ENCODE data around the gene FAM174C. TPM values are rescaled to one million over a fixed set of nuclear protein-coding genes. Genes with fewer than 3 reads are reported as not detected.
A peak's percentile ranks its signal among the peaks of the same experiment; 100 is the strongest.

The FAM174C gene
- total and polyA plus RNA-seq, 11 donors: 11.6 to 56.4 (median 23.8) TPM

DNA sequence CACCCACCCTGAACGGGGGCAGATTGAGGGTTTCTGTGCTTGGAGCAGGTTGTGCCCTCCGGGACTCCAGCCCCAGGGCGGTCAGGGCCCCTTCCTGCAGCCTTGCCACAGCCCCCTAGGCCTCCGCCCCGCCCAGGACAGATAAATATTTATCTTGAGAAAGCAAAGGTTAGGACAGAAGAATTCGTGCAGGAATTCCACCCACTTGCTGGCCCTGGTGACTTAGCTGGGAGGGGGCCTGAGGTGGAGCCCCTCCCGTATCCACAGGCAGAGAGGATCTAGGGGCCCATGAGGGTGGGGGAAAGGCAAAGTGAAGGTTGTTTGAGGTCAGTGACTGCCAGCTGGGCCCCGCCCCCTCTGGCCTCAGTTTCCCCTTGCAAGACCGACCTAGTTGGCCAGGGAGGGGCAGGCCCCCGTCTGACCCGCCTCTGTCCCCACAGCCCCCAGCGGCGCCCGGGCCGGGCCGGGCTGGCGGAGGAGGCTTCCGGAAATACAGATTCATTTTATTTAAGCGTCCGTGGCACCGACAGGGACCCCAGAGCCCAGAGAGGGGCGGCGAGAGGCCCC, 21.7 kb upstream of the FAM174C start:
- DNase-seq: peak in 1 of 5 donors; percentile 73
- peak overlapping the region; percentile 96 to 100 (median 100) for H3K27ac ChIP-seq
- intact Hi-C loops (cut with DNase I): loop anchor here in 1 of 10 donors (5.0 kb wide), 1 partner anchor 456 kb away; the partner anchor contains the start of gene PTBP1
- ATAC-seq: no peak
- TF ChIP-seq POLR2A (IDR thresholded peaks at IDR 0.05): peak in 1 of 2 donors; percentile 2
- TF ChIP-seq, protein P1, sequence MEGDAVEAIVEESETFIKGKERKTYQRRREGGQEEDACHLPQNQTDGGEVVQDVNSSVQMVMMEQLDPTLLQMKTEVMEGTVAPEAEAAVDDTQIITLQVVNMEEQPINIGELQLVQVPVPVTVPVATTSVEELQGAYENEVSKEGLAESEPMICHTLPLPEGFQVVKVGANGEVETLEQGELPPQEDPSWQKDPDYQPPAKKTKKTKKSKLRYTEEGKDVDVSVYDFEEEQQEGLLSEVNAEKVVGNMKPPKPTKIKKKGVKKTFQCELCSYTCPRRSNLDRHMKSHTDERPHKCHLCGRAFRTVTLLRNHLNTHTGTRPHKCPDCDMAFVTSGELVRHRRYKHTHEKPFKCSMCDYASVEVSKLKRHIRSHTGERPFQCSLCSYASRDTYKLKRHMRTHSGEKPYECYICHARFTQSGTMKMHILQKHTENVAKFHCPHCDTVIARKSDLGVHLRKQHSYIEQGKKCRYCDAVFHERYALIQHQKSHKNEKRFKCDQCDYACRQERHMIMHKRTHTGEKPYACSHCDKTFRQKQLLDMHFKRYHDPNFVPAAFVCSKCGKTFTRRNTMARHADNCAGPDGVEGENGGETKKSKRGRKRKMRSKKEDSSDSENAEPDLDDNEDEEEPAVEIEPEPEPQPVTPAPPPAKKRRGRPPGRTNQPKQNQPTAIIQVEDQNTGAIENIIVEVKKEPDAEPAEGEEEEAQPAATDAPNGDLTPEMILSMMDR (IDR thresholded peaks at IDR 0.05): no peak
- no peaks in the 10 kb centered on the region for H3K9me3 ChIP-seq
- H3K27me3 ChIP-seq: no peaks in the 10 kb centered on the region
- peaks cover 25 to 78% (median 62%) of the 10 kb centered on the region in 12 donors for H3K4me1 ChIP-seq
- H3K4me3 ChIP-seq: peak overlapping the region; percentile 17 to 97 (median 84)
- H3K36me3 ChIP-seq: peaks cover 9 to 68% (median 62%) of the 10 kb centered on the region in 9 donors
- 25 to 55% (median 35%) methylated on average over 11 to 23 of the region's 23 CpGs for WGBS, 4 donors

DNA sequence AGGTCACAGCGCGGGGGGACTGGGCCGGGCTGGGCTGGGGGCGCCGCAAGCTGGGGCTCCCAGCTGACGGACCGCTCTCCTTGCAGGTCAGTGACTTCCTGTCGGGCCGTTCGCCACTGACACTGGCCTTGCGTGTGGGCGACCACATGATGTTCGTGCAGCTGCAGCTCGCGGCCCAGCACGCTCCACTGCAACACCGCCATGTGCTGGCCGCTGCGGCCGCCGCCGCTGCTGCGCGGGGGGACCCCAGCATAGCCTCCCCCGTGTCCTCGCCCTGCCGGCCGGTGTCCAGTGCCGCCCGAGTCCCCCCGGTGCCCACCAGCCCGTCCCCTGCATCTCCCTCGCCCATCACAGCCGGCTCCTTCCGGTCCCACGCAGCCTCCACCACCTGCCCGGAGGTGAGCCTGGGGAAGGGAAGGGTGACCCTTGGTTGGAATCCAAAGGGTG, 21.2 kb upstream of the FAM174C start:
- DNase-seq (peak in 4 of 5 donors; percentile 61 to 76 (median 67)), ATAC-seq (no peak)
- Histone ChIP-seq H3K9me3 (no peaks in the 10 kb centered on the region), H3K4me3 (peak overlapping the region in 11 of 12 donors; percentile 17 to 97 (median 84)), H3K27me3 (no peaks in the 10 kb centered on the region), H3K27ac (peak overlapping the region; percentile 96 to 100 (median 100)), H3K4me1 (peaks cover 25 to 83% (median 67%) of the 10 kb centered on the region in 12 donors), H3K36me3 (peaks cover 9 to 68% (median 65%) of the 10 kb centered on the region in 9 donors)
- WGBS, 4 donors: 58 to 77% (median 66%) methylated on average over 23 to 37 of the region's 37 CpGs
- intact Hi-C loops (cut with DNase I): loop anchor here in 1 of 10 donors (5.0 kb wide), 1 partner anchor 457 kb away; the partner anchor contains the start of gene PTBP1
- no peak for TF ChIP-seq POLR2A (IDR thresholded peaks at IDR 0.05)
- TF ChIP-seq, protein P1 (IDR thresholded peaks at IDR 0.05): no peak

DNA sequence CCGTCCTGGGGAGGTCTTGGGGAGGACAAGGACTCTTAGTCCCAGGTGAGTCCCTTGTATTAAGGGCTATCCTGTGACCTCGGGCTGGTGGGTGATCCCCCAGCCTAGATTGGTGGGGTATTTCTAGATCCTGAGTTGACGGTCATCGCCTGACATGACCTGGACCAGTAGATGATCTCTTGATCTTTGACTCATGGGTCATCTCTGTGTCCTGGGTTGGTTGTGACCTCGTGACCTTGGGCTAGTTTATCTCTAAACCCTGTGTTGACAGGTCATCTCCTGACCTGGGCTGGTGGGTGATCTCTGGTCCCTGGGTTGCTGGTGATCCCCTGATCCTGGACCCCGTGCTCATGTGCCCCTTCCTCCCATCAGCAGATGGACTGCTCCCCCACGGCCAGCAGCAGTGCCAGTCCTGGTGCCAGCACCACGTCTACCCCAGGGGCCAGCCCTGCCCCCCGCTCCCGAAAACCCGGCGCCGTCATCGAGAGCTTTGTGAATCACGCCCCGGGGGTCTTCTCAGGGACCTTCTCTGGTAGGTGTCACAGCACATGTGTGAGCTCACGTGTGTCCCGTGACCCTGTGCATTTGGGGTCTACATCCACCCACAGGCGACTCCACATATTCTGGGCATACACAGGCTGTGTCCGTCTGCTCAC, 20.7 kb upstream of the FAM174C start:
- intact Hi-C loops (cut with DNase I): loop anchor here in 1 of 10 donors (5.0 kb wide), 1 partner anchor 457 kb away; the partner anchor contains the start of gene PTBP1
- Histone ChIP-seq H3K36me3 (peaks cover 9 to 68% (median 65%) of the 10 kb centered on the region in 9 donors), H3K4me1 (peaks cover 25 to 89% (median 73%) of the 10 kb centered on the region in 12 donors), H3K9me3 (no peaks in the 10 kb centered on the region), H3K4me3 (peak overlapping the region in 9 of 12 donors; percentile 73 to 97 (median 84)), H3K27ac (peak overlapping the region; percentile 96 to 100 (median 100)), H3K27me3 (no peaks in the 10 kb centered on the region)
- TF ChIP-seq POLR2A (IDR thresholded peaks at IDR 0.05): no peak
- TF ChIP-seq, protein P1 (IDR thresholded peaks at IDR 0.05): no peak
- DNase-seq (peak in 1 of 5 donors; percentile 38), ATAC-seq (no peak)
- WGBS, 4 donors: 78 to 88% (median 84%) methylated on average over 13 to 20 of the region's 20 CpGs
